Astrocyte (in vitro differentiated cells and primary cell): ENCODE data around the gene DOCK3. TPM values are rescaled to one million over a fixed set of nuclear protein-coding genes. Genes with fewer than 3 reads are reported as not detected.

Experiments
- DNase-seq: peaks from one replicate; pipeline ENCODE4 v3.0.0-alpha.2; 2010; ENCODE audit warnings: low read depth
- FAIRE-seq: peaks from 2 replicates; lab custom pipeline; 2011; peaks lifted over from hg19 to GRCh38; lab: Jason Lieb, UNC
- H2AFZ ChIP-seq: 2 replicates; pipeline ENCODE4 v1.6.0; 2012; ENCODE audit warnings: low read depth, low read length, inconsistent platforms
- H3K27ac ChIP-seq: 2 replicates; pipeline ENCODE4 v1.5.1; 2011; ENCODE audit warnings: low read depth, low read length, inconsistent platforms
- H3K27me3 ChIP-seq: 2 replicates; pipeline ENCODE4 v1.6.0; 2011; ENCODE audit warnings: low read length, inconsistent platforms; ENCODE audit not compliant: insufficient read depth
- H3K36me3 ChIP-seq: 2 replicates; pipeline ENCODE4 v1.5.1; 2011; ENCODE audit warnings: low read length, inconsistent platforms; ENCODE audit not compliant: insufficient read depth
- H3K4me1 ChIP-seq: 2 replicates; pipeline ENCODE4 v1.5.1; 2011; ENCODE audit warnings: low read length, inconsistent platforms; ENCODE audit not compliant: insufficient read depth
- H3K4me2 ChIP-seq: 2 replicates; pipeline ENCODE4 v1.6.0; 2012; ENCODE audit warnings: low read length, inconsistent platforms
- H3K4me3 ChIP-seq: 2 replicates; pipeline ENCODE4 v1.5.1; 2011; ENCODE audit warnings: low read depth, mild to moderate bottlenecking, low read length, inconsistent platforms; ENCODE audit not compliant: insufficient read depth
- H3K79me2 ChIP-seq: 2 replicates; pipeline ENCODE4 v1.6.0; 2012; ENCODE audit warnings: mild to moderate bottlenecking, low read length, inconsistent platforms; ENCODE audit not compliant: insufficient read depth
- H3K9ac ChIP-seq: 2 replicates; pipeline ENCODE4 v1.6.0; 2012; ENCODE audit warnings: mild to moderate bottlenecking, low read length, inconsistent platforms
- H3K9me3 ChIP-seq: 2 replicates; pipeline ENCODE4 v1.5.1; 2012; ENCODE audit warnings: low read depth, mild to moderate bottlenecking, low read length, inconsistent platforms; ENCODE audit not compliant: insufficient read depth
- H4K20me1 ChIP-seq: 2 replicates; pipeline ENCODE4 v1.6.0; 2012; ENCODE audit warnings: low read length, inconsistent platforms; ENCODE audit not compliant: insufficient read depth
- H3K27ac Mint-ChIP-seq: one replicate; pipeline ENCODE4 v1.8.0; 2021; ENCODE audit warnings: mild to moderate bottlenecking, mixed read lengths; ENCODE audit not compliant: unreplicated experiment
- H3K27me3 Mint-ChIP-seq: one replicate; pipeline ENCODE4 v1.8.0; 2021; ENCODE audit warnings: low read depth, mixed read lengths; ENCODE audit not compliant: unreplicated experiment
- H3K36me3 Mint-ChIP-seq: one replicate; pipeline ENCODE4 v1.8.0; 2021; ENCODE audit warnings: low read depth, mixed read lengths; ENCODE audit not compliant: unreplicated experiment
- H3K4me1 Mint-ChIP-seq: one replicate; pipeline ENCODE4 v1.8.0; 2021; ENCODE audit warnings: low read depth, mixed read lengths; ENCODE audit not compliant: unreplicated experiment
- H3K4me3 Mint-ChIP-seq: one replicate; pipeline ENCODE4 v1.8.0; 2021; ENCODE audit warnings: mild to moderate bottlenecking, moderate library complexity, mixed read lengths; ENCODE audit not compliant: unreplicated experiment
- H3K9me3 Mint-ChIP-seq: one replicate; pipeline ENCODE4 v1.8.0; 2021; ENCODE audit warnings: mild to moderate bottlenecking, mixed read lengths; ENCODE audit not compliant: unreplicated experiment
- CTCF ChIP-seq: IDR thresholded peaks from 2 replicates; pipeline ENCODE4 v1.5.1; 2011; ENCODE audit warnings: low read depth, mild to moderate bottlenecking, inconsistent platforms, low read length, moderate library complexity; ENCODE audit not compliant: insufficient read depth
- EZH2 ChIP-seq: IDR thresholded peaks from 2 replicates; pipeline ENCODE4 v1.6.1; 2012; ENCODE audit warnings: mild to moderate bottlenecking, low read length, inconsistent platforms; ENCODE audit not compliant: insufficient read depth
- total RNA-seq: library from RNA; stranded (reverse); gene quantifications from 2 replicates; pipeline ENCODE4 v1.2.1, GENCODE V29; 2021

DOCK3 gene
- total RNA-seq, 1 donor from 2014 or later = 3.3 TPM

GRCh38 chr3:50806031-50806430, 131.3 kb downstream of the DOCK3 start:
- no peaks in the 10 kb centered on the region for H3K36me3 ChIP-seq
- H3K9ac ChIP-seq = no peak overlapping the region
- H3K27ac ChIP-seq = no peak overlapping the region
- H3K27me3 Mint-ChIP-seq = no peaks in the 10 kb centered on the region
- H2AFZ ChIP-seq = no peak overlapping the region
- no peak overlapping the region for H3K4me3 ChIP-seq
- peaks cover 13% of the 10 kb centered on the region for H3K4me1 Mint-ChIP-seq
- FAIRE-seq (no peak), DNase-seq (no peak)
- no peaks in the 10 kb centered on the region for H3K79me2 ChIP-seq
- TF ChIP-seq EZH2 (no peak), CTCF (no peak)
- no peak overlapping the region for H3K4me2 ChIP-seq
- H3K27ac Mint-ChIP-seq = peak overlapping the region; percentile 89
- no peaks in the 10 kb centered on the region for H4K20me1 ChIP-seq
- H3K9me3 ChIP-seq = no peaks in the 10 kb centered on the region
- peaks cover 2% of the 10 kb centered on the region for H3K4me1 ChIP-seq
- H3K36me3 Mint-ChIP-seq = peaks cover 13% of the 10 kb centered on the region
- peak overlapping the region; percentile 35 for H3K4me3 Mint-ChIP-seq
- H3K9me3 Mint-ChIP-seq = peaks cover 20% of the 10 kb centered on the region
- H3K27me3 ChIP-seq = no peaks in the 10 kb centered on the region

- no peak overlapping the region for H3K4me2 ChIP-seq
- H3K79me2 ChIP-seq = no peaks in the 10 kb centered on the region
- H4K20me1 ChIP-seq = no peaks in the 10 kb centered on the region
- H3K27ac Mint-ChIP-seq = peak overlapping the region; percentile 89
- H2AFZ ChIP-seq = no peak overlapping the region
- TF ChIP-seq CTCF (no peak), EZH2 (no peak)
- H3K4me1 Mint-ChIP-seq = peaks cover 13% of the 10 kb centered on the region
- no peaks in the 10 kb centered on the region for H3K9me3 ChIP-seq
- FAIRE-seq (no peak), DNase-seq (peak; percentile 25)
- peak overlapping the region; percentile 35 for H3K4me3 Mint-ChIP-seq
- peaks cover 7% of the 10 kb centered on the region for H3K36me3 Mint-ChIP-seq
- peaks cover 2% of the 10 kb centered on the region for H3K4me1 ChIP-seq
- H3K27ac ChIP-seq = no peak overlapping the region
- H3K27me3 Mint-ChIP-seq = no peaks in the 10 kb centered on the region
- H3K9me3 Mint-ChIP-seq = peaks cover 12% of the 10 kb centered on the region
- no peaks in the 10 kb centered on the region for H3K36me3 ChIP-seq
- no peak overlapping the region for H3K9ac ChIP-seq
- no peaks in the 10 kb centered on the region for H3K27me3 ChIP-seq
- H3K4me3 ChIP-seq = no peak overlapping the region
These were observed 132.1 kb downstream of the DOCK3 start for GRCh38 chr3:50806806-50807205.

GRCh38 chr3:50807266-50807665, 132.5 kb downstream of the DOCK3 start:
- H3K4me3 Mint-ChIP-seq = no peak overlapping the region
- Histone ChIP-seq H3K4me3 (no peak overlapping the region), H3K9me3 (no peaks in the 10 kb centered on the region), H3K36me3 (no peaks in the 10 kb centered on the region), H3K4me1 (peaks cover 2% of the 10 kb centered on the region), H4K20me1 (no peaks in the 10 kb centered on the region), H3K27ac (no peak overlapping the region), H3K4me2 (no peak overlapping the region), H3K9ac (no peak overlapping the region), H3K79me2 (no peaks in the 10 kb centered on the region), H3K27me3 (no peaks in the 10 kb centered on the region), H2AFZ (no peak overlapping the region)
- H3K9me3 Mint-ChIP-seq = peaks cover 12% of the 10 kb centered on the region
- H3K27ac Mint-ChIP-seq = peak overlapping the region; percentile 89
- peaks cover 13% of the 10 kb centered on the region for H3K4me1 Mint-ChIP-seq
- DNase-seq (no peak), FAIRE-seq (no peak)
- TF ChIP-seq CTCF = no peak
- no peak for TF ChIP-seq EZH2
- no peaks in the 10 kb centered on the region for H3K27me3 Mint-ChIP-seq
- peaks cover 7% of the 10 kb centered on the region for H3K36me3 Mint-ChIP-seq
